HG03064 (cell line): ENCODE data around the gene PAF1.
"Not testable (repeated sequence)": the region's sequence is repeated elsewhere in the genome, so short reads cannot be mapped to it uniquely, and the experiment has no call there.

Source experiments
- ATAC-seq: cut with Tn5 transposase; IDR thresholded peaks from one replicate; pipeline ENCODE4 v1.9.1; 2021; ENCODE audit warnings: low read depth; ENCODE audit not compliant: unreplicated experiment

The PAF1 gene

GRCh38 chr19:39360599-39360998, 30.3 kb downstream of the PAF1 start:
- no peak for ATAC-seq

GRCh38 chr19:39359026-39359425, 31.9 kb downstream of the PAF1 start:
- no peak for ATAC-seq

GRCh38 chr19:39356647-39357046, 34.3 kb downstream of the PAF1 start:
- ATAC-seq, result no peak

- ATAC-seq, result no peak
These were observed 34.8 kb downstream of the PAF1 start for GRCh38 chr19:39356073-39356472.

- ATAC-seq, result no peak
These were observed 35.7 kb downstream of the PAF1 start for GRCh38 chr19:39355253-39355652.

- ATAC-seq, result no peak
These were observed 38.3 kb downstream of the PAF1 start for GRCh38 chr19:39352381-39353255.

GRCh38 chr19:39351537-39352064, 39.3 kb downstream of the PAF1 start:
- no peak for ATAC-seq

GRCh38 chr19:39350156-39350555, 40.8 kb downstream of the PAF1 start:
- no peak for ATAC-seq

GRCh38 chr19:39349326-39349725, 41.6 kb downstream of the PAF1 start:
- no peak for ATAC-seq

- ATAC-seq, result no peak
These were observed 43.4 kb downstream of the PAF1 start for GRCh38 chr19:39347332-39348164.

- ATAC-seq, result no peak
These were observed 45.0 kb downstream of the PAF1 start for GRCh38 chr19:39345956-39346355.

- peak; percentile 5 for ATAC-seq
These were observed 48.1 kb downstream of the PAF1 start for GRCh38 chr19:39342647-39343305.

GRCh38 chr19:39341719-39342604, 48.9 kb downstream of the PAF1 start, which contains the start of gene SAMD4B:
Gene SAMD4B, plus strand, starts transcription at chr19:39342421. Its CDS starts 14,473 bp downstream, at chr19:39356894.
- peak; percentile 81 for ATAC-seq

GRCh38 chr19:39341129-39341718, 49.7 kb downstream of the PAF1 start:
- ATAC-seq, result no peak

GRCh38 chr19:39340156-39340555, 50.8 kb downstream of the PAF1 start:
- not testable (repeated sequence) for ATAC-seq

- no peak for ATAC-seq
These were observed 51.2 kb downstream of the PAF1 start for GRCh38 chr19:39339674-39340073.

GRCh38 chr19:39336483-39336882, 54.4 kb downstream of the PAF1 start:
- no peak for ATAC-seq
